GM12878 (cell line): ENCODE results near the gene SLC24A4. TPM values are rescaled to one million over a fixed set of nuclear protein-coding genes. Genes with fewer than 3 reads are reported as not detected.

Experiments used
- ATAC-seq: fragments of 200-7000 bp; cut with Tn5 transposase; 3 replicates; pipeline ENCODE4 v1.9.1; 2020; ENCODE audit warnings: mild to moderate bottlenecking, moderate library complexity
- BruUV-seq: library from RNA; stranded (reverse); fragments of 400-500 nt; replicated peaks from 2 replicates; lab custom pipeline; 2021; lab: Mats Ljungman, UMichigan
- CTCF ChIA-PET: fragments of 300-600 bp; sonication (Branson Sonifier 250); formaldehyde crosslinking; extraction: SDS; loops from one replicate; lab custom pipeline; 2021; ENCODE audit warnings: inconsistent platforms; lab: Yijun Ruan, JAX
- POLR2A ChIA-PET: fragments of 350-600 bp; formaldehyde crosslinking; extraction: SDS; loops from one replicate; lab custom pipeline; 2021; ENCODE audit warnings: inconsistent platforms; lab: Charles Lee
- RAD21 ChIA-PET: fragments of 300-600 bp; sonication (Branson Sonifier 250); formaldehyde crosslinking; loops from one replicate; lab custom pipeline; 2023; ENCODE audit warnings: antibody characterized with exemption; ENCODE audit not compliant: unreplicated experiment; lab: Charles Lee
- SMC1A ChIA-PET: fragments of 300-600 bp; sonication (Branson Sonifier 250); formaldehyde crosslinking; loops from one replicate; lab custom pipeline; 2023; ENCODE audit not compliant: unreplicated experiment, uncharacterized antibody; lab: Charles Lee
- DNase-seq: peaks from one replicate; pipeline ENCODE4 v3.0.0-alpha.2; 2011; ENCODE audit warnings: low read depth, low spot score
- FAIRE-seq: peaks from 3 replicates; lab custom pipeline; 2011; peaks lifted over from hg19 to GRCh38; lab: Jason Lieb, UNC
- H2AFZ ChIP-seq: 2 replicates; pipeline ENCODE4 v1.6.0; 2011; ENCODE audit warnings: low read depth, low read length, control low read depth; ENCODE audit not compliant: control insufficient read depth
- H3K27ac ChIP-seq: 2 replicates; pipeline ENCODE4 v1.5.1; 2011; ENCODE audit warnings: control low read depth; ENCODE audit not compliant: control insufficient read depth, insufficient read depth
- H3K27me3 ChIP-seq, 2 experiments: replicated peaks in 1 of 2; 2 replicates each; pipeline versions ENCODE4 v1.6.0 to v1.6.1; 2011; ENCODE audit warnings: low read length in 1 of 2; ENCODE audit not compliant: control insufficient read depth in 2 of 2, insufficient read depth in 2 of 2
- H3K36me3 ChIP-seq, 2 experiments: 2 replicates each; pipeline ENCODE4 v1.5.1; 2011; ENCODE audit warnings: low read length in 1 of 2; ENCODE audit not compliant: control insufficient read depth in 2 of 2, insufficient read depth in 2 of 2
- H3K4me1 ChIP-seq: 2 replicates; pipeline ENCODE4 v1.6.1; 2011; ENCODE audit warnings: mild to moderate bottlenecking, low read length, moderate library complexity, mixed read lengths; ENCODE audit not compliant: control insufficient read depth, insufficient read depth
- H3K4me2 ChIP-seq: 2 replicates; pipeline ENCODE4 v1.6.0; 2011; ENCODE audit warnings: control low read depth; ENCODE audit not compliant: control insufficient read depth, insufficient read depth
- H3K4me3 ChIP-seq: fragments of 200-600 bp; sonication (generic); 2 replicates; pipeline ENCODE4 v1.5.1; 2016
- H3K79me2 ChIP-seq: 2 replicates; pipeline ENCODE4 v1.6.0; 2011; ENCODE audit warnings: low read length; ENCODE audit not compliant: control insufficient read depth, insufficient read depth
- H3K9ac ChIP-seq: 2 replicates; pipeline ENCODE4 v1.8.0; 2011; ENCODE audit warnings: low read length, control low read depth, mixed read lengths; ENCODE audit not compliant: control insufficient read depth, insufficient read depth
- H3K9me3 ChIP-seq: replicated peaks from 3 replicates; pipeline ENCODE4 v1.5.1; 2011; ENCODE audit warnings: mild to moderate bottlenecking, low read length; ENCODE audit not compliant: control insufficient read depth, insufficient read depth
- H4K20me1 ChIP-seq: 2 replicates; pipeline ENCODE4 v1.6.0; 2011; ENCODE audit not compliant: control insufficient read depth, insufficient read depth
- ATF7 ChIP-seq: fragments of 450-650 bp; IDR thresholded peaks from 2 replicates; pipeline ENCODE4 v1.6.1; 2016; ENCODE audit warnings: low read depth, mild to moderate bottlenecking
- BHLHE40 ChIP-seq, 2 experiments: fragments of 450-650 bp in 1 of 2; IDR thresholded peaks; 2 replicates each; pipeline ENCODE4 v1.6.1; 2011 to 2017; ENCODE audit warnings: low read depth in 2 of 2, borderline replicate concordance in 1 of 2, improper control_type of control experiment in 1 of 2, low read length in 1 of 2, mild to moderate bottlenecking in 1 of 2
- CHD2 ChIP-seq: IDR thresholded peaks from 2 replicates; pipeline ENCODE4 v1.6.1; 2011; ENCODE audit warnings: low read depth, low read length, improper control_type of control experiment, borderline replicate concordance
- DPF2 ChIP-seq: fragments of 450-650 bp; IDR thresholded peaks from 2 replicates; pipeline ENCODE4 v1.6.1; 2017; ENCODE audit warnings: mild to moderate bottlenecking
- EP300 ChIP-seq, 2 experiments: fragments of 150-350 bp in 1 of 2; IDR thresholded peaks; 2 replicates each; pipeline ENCODE4 v1.6.1; 2011 to 2012; ENCODE audit warnings: low read depth in 2 of 2, low read length in 2 of 2, borderline replicate concordance in 1 of 2, improper control_type of control experiment in 1 of 2, inconsistent platforms in 1 of 2; ENCODE audit not compliant: control insufficient read depth in 1 of 2
- IRF5 ChIP-seq: fragments of 450-650 bp; IDR thresholded peaks from 2 replicates; pipeline ENCODE4 v1.6.1; 2017; ENCODE audit warnings: borderline replicate concordance
- JUNB ChIP-seq: IDR thresholded peaks from 2 replicates; pipeline ENCODE4 v1.6.1; 2016; ENCODE audit warnings: antibody characterized with exemption, mild to moderate bottlenecking
- MYB ChIP-seq: fragments of 150-350 bp; IDR thresholded peaks from 2 replicates; pipeline ENCODE4 v1.6.1; 2014; ENCODE audit warnings: mild to moderate bottlenecking, low read depth, low read length, borderline replicate concordance
- NBN ChIP-seq: fragments of 450-650 bp; IDR thresholded peaks from 2 replicates; pipeline ENCODE4 v1.6.1; 2016
- RAD51 ChIP-seq: fragments of 450-650 bp; IDR thresholded peaks from 2 replicates; pipeline ENCODE4 v1.6.1; 2016; ENCODE audit warnings: moderate library complexity, mild to moderate bottlenecking, inconsistent platforms
- SKIL ChIP-seq: fragments of 450-650 bp; IDR thresholded peaks from 2 replicates; pipeline ENCODE4 v1.6.1; 2017; ENCODE audit warnings: mild to moderate bottlenecking, low read depth, inconsistent platforms; ENCODE audit not compliant: poor library complexity, severe bottlenecking
- SMARCA5 ChIP-seq: fragments of 450-650 bp; IDR thresholded peaks from 2 replicates; pipeline ENCODE4 v1.6.1; 2017; ENCODE audit warnings: mild to moderate bottlenecking
- SP1 ChIP-seq: IDR thresholded peaks from one replicate; pipeline ENCODE4 v1.6.1; 2011; ENCODE audit warnings: low read depth, low read length
- YBX1 ChIP-seq: fragments of 450-650 bp; IDR thresholded peaks from 2 replicates; pipeline ENCODE4 v1.6.1; 2016; ENCODE audit warnings: antibody characterized with exemption
- ZNF592 ChIP-seq: fragments of 450-650 bp; IDR thresholded peaks from 2 replicates; pipeline ENCODE4 v1.6.1; 2017; ENCODE audit warnings: mild to moderate bottlenecking, moderate library complexity
- WGBS: methylation state at CpG from one replicate; pipeline ENCODE4 v1.1.6; 2016; ENCODE audit warnings: low lambda C conversion rate; ENCODE audit not compliant: insufficient replicate concordance, insufficient coverage; ENCODE audit errors: missing lambda C conversion rate; 5-methylcytosine and 5-hydroxymethylcytosine counted together
- in situ Hi-C: fragments of 300-500 bp; cut with MboI; formaldehyde crosslinking; loops from 9 replicates; pipeline ENCODE4 v1.14.3; 2018; ENCODE audit warnings: mixed read lengths
- intact Hi-C: fragments of 100-400 bp; cut with micrococcal nuclease; formaldehyde crosslinking; loops from one replicate; pipeline ENCODE4 v1.14.2; 2022; ENCODE audit not compliant: unreplicated experiment
- polyA plus RNA-seq, 11 experiments: library from polyadenylated mRNA; depleted of rRNA in 4 of 11; unstranded in 6 of 11; stranded (reverse) in 5 of 11; fragments of >200 nt; fragmentation: Nextera tagmentation in 4 of 11; fragmentation: Illumina TruSeq in 1 of 11; extraction: Ambion mirVana in 4 of 11; extraction: Trizol in 1 of 11; gene quantifications; 1 replicate in 1 of 11; 2 replicates in 10 of 11; pipeline versions ENCODE4 v1.2.1 to v1.2.3, GENCODE V29; 2011 to 2016; ENCODE audit warnings: inconsistent platforms in 2 of 11, missing spikeins in 2 of 11, low read depth in 1 of 11
- total RNA-seq, 4 experiments: library from RNA; depleted of rRNA in 3 of 4; stranded (reverse); fragments of >200 nt in 3 of 4; fragmentation: Illumina TruSeq in 1 of 4; extraction: Trizol in 1 of 4; gene quantifications; 2 replicates each; pipeline versions ENCODE4 v1.2.1 to v1.2.3, GENCODE V29; 2013 to 2021

Gene SLC24A4
- total and polyA plus RNA-seq, 10 of the 15 experiments (the other 5 are each of a cell fraction or from before 2014, with no cell fraction given), result under 0.01 to 0.46 (median 0.04) TPM; not detected in 5

DNA sequence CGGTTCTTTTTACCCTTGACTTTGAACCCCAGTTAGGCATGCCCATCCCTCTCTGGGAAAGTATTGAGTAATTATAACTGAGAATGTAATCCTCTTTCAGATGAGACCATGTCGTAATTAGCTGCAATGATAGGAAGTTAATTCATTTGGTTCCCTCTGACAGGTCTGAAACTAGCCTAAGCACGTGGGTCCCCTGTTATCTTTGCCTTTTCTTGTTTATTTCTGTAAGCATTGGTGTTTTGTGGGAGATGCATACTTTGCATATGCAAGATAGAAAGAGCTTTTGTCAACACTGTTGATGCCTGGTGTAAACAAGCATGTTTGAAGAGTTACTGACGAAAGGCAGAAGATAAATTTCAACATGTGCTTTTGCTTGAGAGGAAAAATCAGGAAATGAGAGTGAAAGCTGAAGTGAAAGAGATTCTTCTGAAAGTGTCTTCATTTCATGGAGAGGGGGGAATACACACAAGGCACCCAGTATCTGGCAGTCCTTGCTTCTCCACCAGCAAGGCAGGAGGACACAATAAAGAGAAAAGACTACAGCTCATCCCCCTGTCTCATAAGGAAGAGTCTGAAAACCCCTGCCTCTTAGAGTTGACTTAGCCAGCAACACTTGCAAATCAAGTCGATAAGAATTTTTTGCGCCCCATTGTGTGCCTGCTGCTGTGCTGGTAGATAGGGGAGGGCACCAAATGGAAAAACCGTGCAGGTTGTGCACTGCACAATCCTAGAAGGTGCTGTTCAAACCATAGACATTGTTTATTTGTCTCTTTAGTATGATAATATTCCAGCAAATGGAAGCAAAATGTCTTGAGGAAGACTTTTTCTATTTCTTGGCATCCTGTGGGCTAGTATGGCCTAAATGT lies 77.8 kb downstream of the SLC24A4 start:
- peak; percentile 86 for FAIRE-seq
- TF ChIP-seq SP1 (no peak), ATF7 (peak; percentile 73; the same call in 1 of the 2 replicates), YBX1 (no peak), ZNF592 (no peak), BHLHE40 (IDR thresholded peaks at IDR 0.05; ENCODE audit: borderline replicate concordance in 1 of 2, low read depth in 2 of 2, low read length in 1 of 2) (peak; percentile 79 to 84), RAD51 (peak; percentile 80), MYB (no peak), DPF2 (peak; percentile 96), NBN (peak; percentile 70), CHD2 (peak; percentile 50; the same call in 1 of the 2 replicates), SKIL (peak; percentile 44), IRF5 (no peak), JUNB (no peak; the same call in 1 of the 2 replicates), SMARCA5 (0 out of 2 replicates have a peak, but pooled peaks have one; percentile 29), EP300 (IDR thresholded peaks at IDR 0.05; ENCODE audit: borderline replicate concordance in 1 of 2, control insufficient read depth in 1 of 2, low read depth in 2 of 2, low read length in 2 of 2) (peak; percentile 64 to 93; a peak in 3 of 4 replicates)

More for the DNA sequence above, 77.8 kb downstream of the SLC24A4 start:
- no peak overlapping the region; the same call in 1 of the 2 replicates for H3K4me3 ChIP-seq
- DNase-seq (peak; percentile 82), ATAC-seq (peak; percentile 87)
- no peaks in the 10 kb centered on the region for H3K79me2 ChIP-seq
- peak overlapping the region; percentile 59 for H3K27ac ChIP-seq
- ChIA-PET RAD21 (interaction anchor here (0.7 to 1.5 kb wide), 4 partner anchors 36 to 61 kb away, joined by 3 to 4 read pairs (median 3); no protein-coding TSS in a partner anchor), CTCF (interaction anchor here (1.0 kb wide), 1 partner anchor 282 kb away, joined by 3 read pairs; no protein-coding TSS in a partner anchor), POLR2A (interaction anchor here (0.5 to 1.2 kb wide), 2 partner anchors 40 to 346 kb away, joined by 3 read pairs; no protein-coding TSS in a partner anchor), SMC1A (interaction anchor here (0.6 to 1.3 kb wide), 5 partner anchors 10 to 186 kb away, joined by 3 to 4 read pairs (median 3); no protein-coding TSS in a partner anchor)
- H3K9me3 ChIP-seq, result peaks cover 7% of the 10 kb centered on the region; the same call in 1 of the 3 replicates
- intact Hi-C loops (no loop called here), in situ Hi-C loops (no loop called here)
- H3K4me1 ChIP-seq, result peaks cover 22% of the 10 kb centered on the region
- 53% methylated on average over 7 of the region's 7 CpGs for WGBS
- H4K20me1 ChIP-seq, result no peaks in the 10 kb centered on the region
- H3K36me3 ChIP-seq, result no peaks in the 10 kb centered on the region
- H3K9ac ChIP-seq, result no peak overlapping the region
- no TSS peak for BruUV-seq
- peak overlapping the region; percentile 59 for H3K4me2 ChIP-seq
- peak overlapping the region; percentile 21 for H2AFZ ChIP-seq
- H3K27me3 ChIP-seq, result no peaks in the 10 kb centered on the region
